ENCODE results near the gene RPL27A.

DNA sequence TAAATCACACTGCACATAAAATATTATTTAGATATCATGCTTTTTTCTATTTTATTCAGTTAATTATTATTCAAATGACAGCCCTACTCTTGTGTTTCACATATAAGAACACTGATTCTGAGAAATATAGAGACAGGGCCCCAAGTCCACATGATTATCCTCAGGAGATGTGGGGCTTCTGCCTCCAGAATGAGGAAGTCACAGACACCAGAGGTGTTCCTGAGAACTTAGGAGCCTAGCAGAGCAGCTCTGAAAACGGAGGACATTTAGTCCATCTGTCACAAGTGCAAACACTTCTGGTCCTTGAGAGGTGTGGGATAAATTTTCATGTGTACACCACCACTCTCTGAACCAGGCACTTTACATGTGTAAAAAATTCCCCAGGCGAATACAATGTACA, 26.3 kb upstream of the RPL27A start:
- TF ChIP-seq CTCF (IDR thresholded peaks at IDR 0.05) (no peak), EP300 (IDR thresholded peaks at IDR 0.05) (no peak)
